ENCODE results near the gene DCAF8. TPM values are rescaled to one million over a fixed set of nuclear protein-coding genes. Genes with fewer than 3 reads are reported as not detected.

The DCAF8 gene
- total and polyA plus RNA-seq, 12 donors = 64.3 to 162 (median 132) TPM

DNA sequence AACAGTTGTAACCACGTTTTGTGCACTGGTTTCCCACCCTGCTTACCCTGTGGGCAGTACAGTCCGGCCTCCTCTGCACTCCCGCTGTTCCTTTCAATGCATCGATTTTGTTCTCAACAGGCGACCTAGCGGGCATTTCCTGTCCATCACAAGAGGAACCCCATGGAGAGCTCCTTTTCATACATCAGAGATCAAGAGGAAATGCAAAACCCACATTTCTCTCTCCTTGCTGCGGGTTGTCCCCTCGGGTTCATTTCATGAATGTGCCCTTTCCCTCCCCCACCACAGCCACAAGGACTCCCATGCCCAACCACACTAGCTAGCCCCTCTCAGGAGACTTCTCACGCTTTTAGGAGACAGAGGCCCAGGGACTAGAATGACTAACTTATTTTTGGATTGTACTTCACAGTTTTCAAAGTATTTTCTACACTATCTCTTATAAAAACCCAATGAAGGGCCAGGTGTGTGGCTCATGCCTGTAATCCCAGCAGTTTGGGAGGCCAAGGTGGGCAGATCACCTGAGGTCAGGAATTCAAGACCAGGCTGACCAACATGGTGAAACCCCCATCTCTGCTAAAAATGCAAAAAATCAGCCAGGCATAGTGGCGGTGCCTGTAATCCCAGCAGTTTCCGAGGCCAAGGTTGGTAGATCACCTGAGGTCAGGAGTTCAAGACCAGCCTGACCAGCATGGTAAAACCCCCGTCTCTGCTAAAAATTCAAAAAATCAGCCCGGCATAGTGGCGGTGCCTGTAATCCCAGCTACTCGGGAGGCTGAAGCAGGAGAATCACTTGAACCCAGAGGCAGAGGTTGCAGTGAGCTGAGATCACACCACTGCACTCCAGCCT is 92.6 kb downstream of the DCAF8 start:
- no peak for TF ChIP-seq POLR2A (IDR thresholded peaks at IDR 0.05)
- TF ChIP-seq, protein P1, sequence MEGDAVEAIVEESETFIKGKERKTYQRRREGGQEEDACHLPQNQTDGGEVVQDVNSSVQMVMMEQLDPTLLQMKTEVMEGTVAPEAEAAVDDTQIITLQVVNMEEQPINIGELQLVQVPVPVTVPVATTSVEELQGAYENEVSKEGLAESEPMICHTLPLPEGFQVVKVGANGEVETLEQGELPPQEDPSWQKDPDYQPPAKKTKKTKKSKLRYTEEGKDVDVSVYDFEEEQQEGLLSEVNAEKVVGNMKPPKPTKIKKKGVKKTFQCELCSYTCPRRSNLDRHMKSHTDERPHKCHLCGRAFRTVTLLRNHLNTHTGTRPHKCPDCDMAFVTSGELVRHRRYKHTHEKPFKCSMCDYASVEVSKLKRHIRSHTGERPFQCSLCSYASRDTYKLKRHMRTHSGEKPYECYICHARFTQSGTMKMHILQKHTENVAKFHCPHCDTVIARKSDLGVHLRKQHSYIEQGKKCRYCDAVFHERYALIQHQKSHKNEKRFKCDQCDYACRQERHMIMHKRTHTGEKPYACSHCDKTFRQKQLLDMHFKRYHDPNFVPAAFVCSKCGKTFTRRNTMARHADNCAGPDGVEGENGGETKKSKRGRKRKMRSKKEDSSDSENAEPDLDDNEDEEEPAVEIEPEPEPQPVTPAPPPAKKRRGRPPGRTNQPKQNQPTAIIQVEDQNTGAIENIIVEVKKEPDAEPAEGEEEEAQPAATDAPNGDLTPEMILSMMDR (IDR thresholded peaks at IDR 0.05) = no peak
- Histone ChIP-seq H3K27me3 (peaks cover 4% of the 10 kb centered on the region), H3K4me3 (no peak overlapping the region), H3K4me1 (replicated peaks in 1 of 2) (no peaks in the 10 kb centered on the region), H3K9me3 (replicated peaks in 1 of 3) (no peaks in the 10 kb centered on the region), H3K36me3 (replicated peaks in 1 of 2) (no peaks in the 10 kb centered on the region), H3K27ac (no peak overlapping the region)
- WGBS, 4 donors = 57 to 64% (median 62%) methylated on average over 15 of the region's 15 CpGs
- DNase-seq = peak in 1 of 7 donors; percentile 23
- intact Hi-C loops (cut with DNase I) = no loop called here

DNA sequence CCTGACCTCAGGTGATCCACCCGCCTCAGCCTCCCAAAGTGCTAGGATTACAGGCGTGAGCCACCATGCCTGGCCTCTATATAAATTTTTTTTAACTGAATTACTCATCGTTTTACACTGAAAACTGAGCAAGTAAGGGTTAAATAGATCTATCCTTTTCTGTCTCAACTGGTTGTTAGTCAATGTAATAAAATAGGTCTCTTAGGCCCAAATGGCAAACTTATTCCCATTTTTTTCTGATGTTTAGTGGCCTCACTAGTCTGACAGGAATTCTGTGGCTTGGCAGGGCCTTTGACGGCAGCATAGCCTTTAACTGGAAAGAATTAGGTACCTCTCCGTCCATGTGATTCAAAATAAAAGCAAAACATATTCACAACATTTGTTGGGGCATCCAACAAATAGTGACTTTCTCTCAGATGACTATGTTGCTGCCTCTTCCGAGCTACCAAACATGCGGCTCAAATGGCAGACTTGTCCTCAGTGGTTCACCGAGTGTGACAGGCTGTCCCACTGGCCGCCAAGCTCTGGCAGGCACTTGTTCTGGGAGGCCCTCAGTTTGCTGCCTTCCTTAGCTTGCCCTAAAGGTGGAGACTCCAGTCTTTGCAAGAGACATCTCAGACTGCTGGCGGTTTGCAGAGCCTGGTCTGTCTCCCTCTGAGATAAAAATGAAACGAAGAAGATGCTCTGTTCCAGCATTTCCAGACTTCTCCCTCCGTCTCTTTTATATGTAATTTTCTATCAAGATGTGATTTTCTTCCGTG is 93.6 kb downstream of the DCAF8 start:
- Histone ChIP-seq H3K4me3 (no peak overlapping the region), H3K36me3 (replicated peaks in 1 of 2) (no peaks in the 10 kb centered on the region), H3K27me3 (peaks cover 4% of the 10 kb centered on the region), H3K27ac (no peak overlapping the region), H3K9me3 (replicated peaks in 1 of 3) (no peaks in the 10 kb centered on the region), H3K4me1 (replicated peaks in 1 of 2) (no peaks in the 10 kb centered on the region)
- WGBS, 4 donors = 76 to 84% (median 80%) methylated on average over 13 of the region's 13 CpGs
- peak in 1 of 7 donors; percentile 42 for DNase-seq
- TF ChIP-seq, protein P1 (IDR thresholded peaks at IDR 0.05) = no peak
- TF ChIP-seq POLR2A (IDR thresholded peaks at IDR 0.05) = no peak
- intact Hi-C loops (cut with DNase I) = no loop called here

DNA sequence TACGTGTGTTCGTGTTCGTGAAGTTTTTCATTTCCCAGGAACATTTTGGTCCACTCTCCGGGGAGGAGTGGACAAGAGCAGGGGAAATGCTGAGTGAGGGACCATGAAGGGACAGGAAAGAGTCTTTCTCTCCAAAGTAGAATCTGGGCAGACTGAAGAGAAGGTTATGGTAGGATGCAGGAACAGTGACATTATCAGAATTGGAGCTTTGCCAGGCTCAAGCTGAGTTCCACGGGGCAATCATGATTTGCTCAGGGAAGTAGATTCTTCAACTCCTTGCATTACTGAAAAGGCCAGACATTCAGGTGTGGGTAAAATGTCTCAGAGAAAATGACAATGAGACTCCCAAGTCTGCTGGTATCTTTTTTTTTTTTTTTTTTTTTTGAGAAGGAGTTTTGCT is 94.3 kb downstream of the DCAF8 start:
- Histone ChIP-seq H3K27ac (no peak overlapping the region), H3K27me3 (peaks cover 4% of the 10 kb centered on the region), H3K4me1 (replicated peaks in 1 of 2) (no peaks in the 10 kb centered on the region), H3K36me3 (replicated peaks in 1 of 2) (no peaks in the 10 kb centered on the region), H3K4me3 (no peak overlapping the region), H3K9me3 (replicated peaks in 1 of 3) (no peaks in the 10 kb centered on the region)
- DNase-seq = peak in 2 of 7 donors; percentile 16 to 33
- TF ChIP-seq, protein P1 (IDR thresholded peaks at IDR 0.05) = no peak
- WGBS, 4 donors = 65 to 79% (median 72%) methylated on average over 5 of the region's 5 CpGs
- intact Hi-C loops (cut with DNase I) = no loop called here

DNA sequence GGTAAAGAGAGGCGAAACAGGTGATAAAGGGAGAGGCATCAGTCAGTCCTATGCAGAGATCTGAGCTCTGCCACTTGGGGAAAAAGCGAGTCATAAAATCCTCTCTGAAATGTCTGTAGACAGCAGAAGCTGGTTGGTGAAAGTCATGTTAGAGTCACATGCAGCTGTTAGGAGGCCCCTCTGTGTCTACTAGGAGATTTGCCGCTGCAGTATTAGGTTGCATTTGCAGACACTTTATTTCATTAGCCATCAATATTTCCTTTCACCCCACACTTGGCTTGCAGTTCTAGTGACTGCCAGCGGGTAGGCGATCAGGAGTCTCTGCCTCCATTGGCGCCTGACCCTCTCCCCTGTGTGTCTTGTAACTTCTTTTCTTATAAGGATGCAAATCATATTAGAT is 94.8 kb downstream of the DCAF8 start:
- Histone ChIP-seq H3K27me3 (peaks cover 4% of the 10 kb centered on the region), H3K36me3 (replicated peaks in 1 of 2) (no peaks in the 10 kb centered on the region), H3K9me3 (replicated peaks in 1 of 3) (no peaks in the 10 kb centered on the region), H3K4me1 (replicated peaks in 1 of 2) (no peaks in the 10 kb centered on the region), H3K4me3 (no peak overlapping the region), H3K27ac (no peak overlapping the region)
- 88 to 93% (median 90%) methylated on average over 6 of the region's 6 CpGs for WGBS, 4 donors
- DNase-seq = peak in 1 of 7 donors; percentile 21
- intact Hi-C loops (cut with DNase I) = no loop called here
- TF ChIP-seq POLR2A (IDR thresholded peaks at IDR 0.05) = no peak
- TF ChIP-seq, protein P1 (IDR thresholded peaks at IDR 0.05) = no peak
